Right ventricle myocardium inferior (tissue), 1 donor: ENCODE data around the gene RPS14. TPM values are rescaled to one million over a fixed set of nuclear protein-coding genes. Genes with fewer than 3 reads are reported as not detected.
A peak's percentile ranks its signal among the peaks of the same experiment; 100 is the strongest.

Experiments
- ATAC-seq: fragments of 200-7000 bp; cut with Tn5 transposase; one replicate; pipeline ENCODE4 v1.9.1; 2020; ENCODE audit warnings: mild to moderate bottlenecking, moderate library complexity
- DNase-seq: peaks from one replicate; pipeline ENCODE4 v3.0.0; 2021; ENCODE audit errors: missing footprints
- intact Hi-C: fragments of 100-400 bp; cut with DNase I; formaldehyde crosslinking; loops from one replicate; pipeline ENCODE4 v1.11.0; 2022
- long read RNA-seq: library from polyadenylated mRNA; unstranded; transcript quantifications from one replicate; pipeline ENCODE4 v2.0.0, GENCODE V29; 2021
- total RNA-seq: library from RNA; stranded (reverse); fragmentation: NEBNext Ultra II Directional; extraction: Animal tissue kit (Norgen Biotek cat#: 25700); gene quantifications from one replicate; pipeline ENCODE4 v1.2.1, GENCODE V29; 2021
- donor health status: DM: no; HTN: yes; CAD: no; lungs with severe emphysema.

RPS14 gene
- total RNA-seq = 1,267 TPM
- long read RNA-seq, transcript RPS14-205 (3 exons, 3,119 nt) = minor isoform, 10 of 426 reads
- long read RNA-seq, transcript RPS14-203 (5 exons, 569 nt) = major isoform, 391 of 426 reads
- long read RNA-seq, partial matches to known transcripts = 18 of 426 reads
- long read RNA-seq, other reads (novel, unspliced or antisense) = 3 of 426 reads

DNA sequence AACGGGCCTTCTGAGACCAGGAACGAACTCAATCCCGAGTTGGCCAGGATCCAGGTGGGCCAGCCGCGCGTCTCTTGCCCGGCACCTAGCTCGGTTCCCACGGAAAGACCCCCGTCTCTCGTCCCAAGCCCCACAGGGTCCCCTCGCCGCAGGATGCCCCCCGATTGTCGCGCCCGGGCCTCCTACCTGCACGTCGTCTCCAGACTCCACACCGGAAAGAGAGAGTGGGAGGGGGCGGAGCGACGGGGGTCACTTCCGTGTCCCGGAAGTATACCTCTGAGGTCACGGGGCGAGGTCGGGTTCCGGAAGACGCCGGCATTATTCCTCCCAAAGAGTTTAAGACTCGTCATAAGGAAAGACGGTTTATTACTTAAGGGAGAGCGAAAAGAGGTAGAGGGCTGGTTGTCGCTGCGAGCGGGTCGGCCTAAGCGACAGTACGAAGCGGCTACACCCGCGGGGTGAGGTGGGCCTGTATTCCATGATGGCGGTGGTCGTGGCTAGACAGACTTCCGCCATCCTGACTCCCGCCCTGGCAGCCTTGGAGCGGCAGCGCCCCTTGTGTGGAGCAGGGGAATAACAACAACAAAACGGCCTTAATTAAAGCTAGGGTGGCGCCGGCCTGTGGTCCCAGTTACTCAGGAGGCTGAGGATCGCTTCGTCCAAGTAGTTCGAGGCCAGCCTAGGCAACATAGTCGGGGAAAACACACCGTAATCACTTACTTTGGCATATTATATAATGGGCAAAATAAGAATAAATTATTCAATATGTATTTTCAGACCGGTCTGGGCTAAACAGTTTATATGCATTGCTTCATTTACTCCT, at the start of gene RPS14:
RPS14 (minus strand) TSS at position 223 of the 823 bp plus-strand sequence. CDS start 2,006 bp downstream, outside the sequence.
- DNase-seq = peak; percentile 96
- intact Hi-C loops = loop anchor here (10.0 kb wide), 1 partner anchor 205 kb away; no protein-coding TSS in a partner anchor
- ATAC-seq = peak; percentile 98

DNA sequence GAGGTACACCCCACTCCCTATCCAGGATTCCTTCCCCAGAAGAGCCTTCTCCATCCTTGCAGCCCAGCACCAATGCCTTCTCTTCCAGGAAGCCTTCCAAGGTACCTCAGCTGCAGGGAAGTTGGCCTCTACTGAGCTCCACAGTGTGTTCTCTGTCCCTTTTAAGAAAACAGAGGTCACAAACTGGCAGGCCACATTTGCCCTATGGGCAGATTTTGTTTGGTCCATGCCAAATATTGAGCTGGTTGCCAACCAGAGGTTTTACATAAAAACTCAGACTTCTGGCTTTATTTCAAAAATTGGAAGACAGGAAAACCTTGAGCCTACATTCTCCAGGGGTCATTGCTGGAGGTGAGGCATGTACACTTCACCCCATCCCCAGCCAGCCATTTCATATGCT, 49.4 kb upstream of the RPS14 start:
- DNase-seq (no peak), ATAC-seq (no peak)
- intact Hi-C loops = loop anchor here (1.0 kb wide), 1 partner anchor 10 kb away; no protein-coding TSS in a partner anchor

- DNase-seq (no peak), ATAC-seq (no peak)
- intact Hi-C loops = loop anchor here (1.0 kb wide), 1 partner anchor 9 kb away; no protein-coding TSS in a partner anchor
Observed at GRCh38 chr5:150498501-150498900, 49.0 kb upstream of the RPS14 start.

- no peak for ATAC-seq
- intact Hi-C loops = loop anchor here (1.0 kb wide), 1 partner anchor 9 kb away; no protein-coding TSS in a partner anchor
- DNase-seq = no peak
Observed at GRCh38 chr5:150497989-150498317, 48.4 kb upstream of the RPS14 start.

DNA sequence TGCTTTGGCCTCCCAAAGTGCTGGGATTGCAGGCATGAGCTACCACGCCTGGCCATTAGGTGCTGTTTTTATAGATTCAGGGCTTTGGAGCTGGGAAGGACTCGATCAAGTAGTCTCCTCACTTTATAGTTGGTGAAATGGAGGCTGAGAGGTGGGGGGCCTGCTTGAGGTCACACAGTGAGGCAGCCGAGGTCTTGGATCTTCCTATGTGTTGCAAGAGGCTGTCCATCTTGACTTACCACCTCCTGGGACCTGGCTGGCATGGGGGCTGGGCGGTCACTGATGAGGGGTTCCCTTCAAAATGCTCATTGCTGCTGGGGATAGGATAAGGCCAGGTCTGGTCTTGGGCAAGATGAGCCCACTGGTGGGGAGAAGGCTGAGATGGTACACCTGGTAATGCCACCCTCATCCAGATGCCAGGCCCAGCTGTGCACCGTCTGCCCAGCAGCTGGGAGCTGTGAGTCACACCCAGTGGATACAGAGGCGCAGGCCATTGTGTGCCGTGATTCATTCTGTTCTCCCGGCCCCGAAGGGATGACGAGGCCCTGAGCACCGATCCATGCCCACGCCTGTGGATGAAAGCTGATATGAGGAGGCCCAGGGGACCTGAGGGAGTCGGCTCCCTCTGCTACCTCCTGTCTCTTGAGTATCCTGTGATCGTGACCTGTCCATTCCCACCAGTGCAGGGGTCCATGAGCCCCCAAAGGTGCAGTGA, 47.9 kb upstream of the RPS14 start:
- intact Hi-C loops = no loop called here
- no peak for DNase-seq
- ATAC-seq = peak; percentile 47

DNA sequence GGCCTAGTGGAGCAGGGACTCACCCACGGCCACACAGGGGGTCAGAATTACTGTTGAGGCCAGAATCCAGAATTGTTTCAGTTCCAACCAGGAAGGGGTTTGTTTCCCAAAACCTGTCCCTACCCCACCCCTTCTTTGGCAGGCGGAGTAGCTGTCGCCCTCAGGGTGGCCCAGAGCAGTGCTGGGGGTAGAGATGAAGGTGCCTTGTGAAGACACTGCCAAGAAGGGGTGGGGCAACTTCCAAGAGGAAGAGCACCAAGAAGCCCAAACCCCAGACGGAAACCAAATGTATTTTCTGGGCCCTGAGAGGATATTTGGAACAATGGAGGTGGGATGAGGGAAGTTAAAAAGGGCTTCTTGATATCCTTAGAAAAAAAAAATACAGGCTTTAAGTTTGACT, 47.0 kb upstream of the RPS14 start:
- intact Hi-C loops = no loop called here
- ATAC-seq = no peak
- DNase-seq = no peak

GRCh38 chr5:150496098-150496497, 46.6 kb upstream of the RPS14 start:
- DNase-seq (no peak), ATAC-seq (no peak)
- intact Hi-C loops = no loop called here

DNA sequence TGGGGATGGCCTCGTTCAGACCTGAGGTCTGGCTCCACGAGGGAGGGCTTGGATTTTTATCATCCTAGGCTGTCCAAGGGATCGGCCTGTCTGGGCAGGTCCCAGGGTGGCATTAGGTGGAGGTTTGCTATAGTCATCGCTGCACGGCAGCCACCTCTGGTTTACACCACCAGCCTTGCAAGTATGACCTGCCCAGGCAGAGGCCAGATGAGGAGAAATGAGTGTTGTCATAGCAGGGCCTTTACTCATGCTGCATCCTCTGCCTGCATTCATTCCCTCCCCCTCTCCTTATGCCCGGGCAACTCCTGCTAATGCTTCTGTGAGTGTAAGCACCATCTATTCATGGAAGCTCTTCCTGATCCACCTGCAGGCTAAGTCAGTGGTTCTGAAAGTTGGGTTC, 43.1 kb upstream of the RPS14 start:
- ATAC-seq (no peak), DNase-seq (no peak)
- intact Hi-C loops = no loop called here

DNA sequence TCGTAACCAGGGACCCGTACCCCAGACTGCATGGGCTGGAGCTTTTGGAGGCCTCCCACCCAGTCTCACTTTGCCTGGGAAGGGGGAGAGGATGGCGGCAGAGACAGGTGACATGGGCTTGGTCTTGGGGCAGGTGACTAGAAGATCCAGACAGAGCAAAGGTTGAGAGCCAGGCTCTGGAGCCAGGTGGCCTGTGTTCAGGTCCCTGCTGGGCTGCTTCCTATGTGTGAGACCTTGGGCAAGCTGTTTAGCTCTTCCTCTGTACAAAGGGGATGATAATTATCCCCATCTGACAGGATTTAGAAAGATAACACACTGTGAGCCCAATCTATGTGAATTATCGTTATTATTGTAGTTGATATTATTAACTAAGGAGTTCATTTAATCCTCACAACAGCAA, 42.3 kb upstream of the RPS14 start:
- ATAC-seq (no peak), DNase-seq (no peak)
- intact Hi-C loops = no loop called here

GRCh38 chr5:150490754-150491153, 41.2 kb upstream of the RPS14 start:
- intact Hi-C loops = no loop called here
- ATAC-seq (no peak), DNase-seq (no peak)

DNA sequence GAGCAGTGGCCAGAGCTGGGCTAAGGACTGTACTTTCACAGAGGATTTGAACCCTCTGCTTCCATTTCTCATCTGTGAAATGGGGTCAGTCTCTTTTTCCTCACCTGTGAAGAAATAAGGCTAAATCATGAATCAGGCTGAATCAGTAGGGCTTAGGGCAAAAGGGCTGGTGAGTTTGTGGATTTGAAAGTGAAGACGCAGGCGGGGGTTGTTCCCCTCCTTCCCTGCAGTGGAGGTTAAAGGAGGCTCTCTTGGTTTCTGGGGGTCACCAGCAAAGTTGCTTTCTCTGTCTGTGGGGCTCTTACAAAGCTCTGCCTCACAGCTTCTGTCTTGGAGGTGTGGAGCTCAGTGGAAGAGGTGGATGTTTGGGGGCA, 40.7 kb upstream of the RPS14 start:
- DNase-seq = no peak
- intact Hi-C loops = no loop called here

DNA sequence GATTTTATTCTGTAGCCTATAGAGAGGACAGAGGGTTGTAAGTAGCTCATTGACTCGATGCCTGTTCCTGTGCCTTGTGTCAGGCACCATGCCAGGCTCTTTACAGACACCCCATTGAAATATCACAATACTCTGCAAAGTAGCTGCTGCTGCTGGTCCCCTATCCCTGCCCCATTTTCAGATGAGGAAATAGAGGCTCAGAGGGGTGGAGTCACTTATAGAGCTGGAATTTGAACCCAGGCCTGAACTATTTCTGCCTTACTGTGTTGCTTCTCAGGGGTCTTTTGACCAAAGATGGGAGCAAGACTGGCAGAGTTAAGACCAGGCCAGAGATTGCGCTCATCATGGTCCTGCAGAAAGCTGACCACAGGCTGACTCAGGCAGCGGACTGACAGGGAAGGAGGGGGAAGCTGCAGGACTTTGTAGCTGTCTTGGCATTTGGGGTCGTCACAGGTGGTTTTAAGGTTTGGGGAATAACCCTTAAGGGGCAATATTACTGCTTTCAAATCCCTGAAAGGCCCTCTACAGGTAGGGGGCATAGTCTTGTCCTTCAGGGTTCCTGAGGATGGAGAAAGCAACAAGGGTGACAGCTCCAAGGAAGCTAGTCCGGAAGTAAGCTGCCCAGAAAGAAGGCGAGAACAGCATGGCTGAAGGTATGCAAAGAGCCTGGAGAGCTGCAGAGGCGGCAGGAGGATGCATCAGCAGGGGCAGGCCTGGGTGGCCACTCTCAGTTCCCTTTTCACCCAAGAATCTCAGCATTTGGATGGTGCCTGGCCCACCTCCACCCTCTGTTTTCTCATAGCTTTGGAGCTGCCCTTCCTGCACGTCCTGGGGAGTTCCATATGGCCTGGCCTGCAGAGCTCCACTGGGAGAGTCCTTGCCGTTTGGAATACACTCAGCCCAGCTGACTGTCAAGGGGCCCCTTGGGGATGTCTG, 40.1 kb upstream of the RPS14 start:
- DNase-seq (no peak), ATAC-seq (no peak)
- intact Hi-C loops = loop anchor here (1.0 to 2.0 kb wide), 2 partner anchors 9 to 13 kb away; no protein-coding TSS in a partner anchor

More for the DNA sequence above, 40.7 kb upstream of the RPS14 start:
- no peak for ATAC-seq

DNA sequence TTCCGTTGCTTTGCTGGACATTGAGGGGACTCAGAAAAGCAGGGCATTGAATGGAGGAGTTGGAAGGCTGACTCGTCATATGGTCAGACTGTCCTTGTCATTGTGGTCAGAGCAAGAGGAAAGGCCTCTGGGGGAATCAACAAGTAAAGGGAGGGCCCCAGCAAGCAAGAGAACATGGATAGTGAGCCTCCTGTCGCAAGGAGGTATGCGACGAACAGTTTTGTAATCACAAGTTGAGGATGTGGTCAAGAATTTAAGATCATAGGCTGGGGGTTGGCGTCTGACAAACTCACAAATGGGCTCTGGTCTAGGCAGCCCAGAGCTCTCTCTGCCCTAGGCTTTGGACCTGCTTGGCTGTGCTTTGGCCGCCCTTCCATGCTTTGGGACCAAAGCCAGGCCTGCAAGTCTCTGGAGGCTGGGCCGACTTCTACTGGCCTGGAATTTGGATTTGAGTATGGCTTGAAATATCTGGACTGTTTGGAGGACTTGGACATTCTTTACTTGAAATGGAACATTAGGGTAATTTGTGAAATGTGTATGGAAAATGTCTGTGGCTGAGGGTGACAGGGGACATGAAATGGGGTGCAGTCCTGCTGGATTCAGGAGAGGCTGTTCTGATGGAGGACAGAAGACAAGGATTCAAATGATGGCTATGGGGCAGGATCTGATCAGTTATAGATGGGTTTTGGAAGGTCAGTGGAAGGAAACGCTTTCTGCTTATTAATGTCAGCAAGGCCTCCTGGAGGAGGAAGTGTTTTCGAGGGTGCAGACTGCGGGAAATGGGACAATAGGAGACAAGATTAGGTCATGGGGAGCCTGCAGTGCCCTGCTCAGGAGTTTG, 39.2 kb upstream of the RPS14 start:
- ATAC-seq (peak; percentile 71), DNase-seq (peak; percentile 84)
- intact Hi-C loops = loop anchor here (1.0 to 2.0 kb wide), 2 partner anchors 10 to 14 kb away; no protein-coding TSS in a partner anchor

DNA sequence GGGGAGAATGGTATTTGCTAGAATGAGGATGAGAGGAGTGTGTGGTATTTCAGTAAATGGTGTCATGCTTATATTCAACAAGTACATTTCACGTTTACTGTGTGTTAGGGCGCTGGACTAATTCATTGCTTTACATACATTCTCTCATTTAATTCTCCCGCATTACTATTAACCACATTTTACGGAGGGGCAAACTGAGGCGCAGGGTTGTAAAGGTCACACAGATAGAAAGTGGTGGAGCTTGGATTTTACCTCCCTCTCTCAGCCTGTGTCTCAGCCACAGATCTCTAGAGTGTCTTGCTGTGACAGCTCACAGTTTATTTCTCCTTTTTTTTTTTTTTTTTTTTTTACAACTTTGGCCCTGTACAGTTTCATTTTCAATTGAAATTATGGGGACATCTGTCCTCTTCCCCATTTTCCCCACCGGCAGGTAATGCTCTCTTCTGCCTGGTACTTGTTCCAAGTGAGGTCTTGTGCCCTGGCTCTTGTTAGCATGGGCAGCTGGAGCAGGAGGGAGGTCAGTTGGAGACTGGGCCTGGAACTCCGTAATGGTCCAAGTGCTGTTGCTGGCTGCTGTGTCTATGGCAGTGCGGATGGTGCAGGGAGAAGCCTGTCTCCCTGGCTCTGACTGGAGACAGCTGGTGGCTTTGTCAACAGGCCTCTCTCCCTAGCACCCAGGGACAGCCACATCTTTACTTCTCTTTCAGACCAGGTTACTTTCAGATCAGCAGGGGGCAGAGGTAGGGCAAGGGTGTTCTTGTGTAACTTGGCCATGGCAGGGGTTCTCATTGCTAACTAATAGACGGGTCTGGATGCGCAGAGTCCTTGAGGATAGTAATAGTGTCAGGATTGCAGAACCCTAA, 37.9 kb upstream of the RPS14 start:
- DNase-seq (no peak), ATAC-seq (peak; percentile 48)

DNA sequence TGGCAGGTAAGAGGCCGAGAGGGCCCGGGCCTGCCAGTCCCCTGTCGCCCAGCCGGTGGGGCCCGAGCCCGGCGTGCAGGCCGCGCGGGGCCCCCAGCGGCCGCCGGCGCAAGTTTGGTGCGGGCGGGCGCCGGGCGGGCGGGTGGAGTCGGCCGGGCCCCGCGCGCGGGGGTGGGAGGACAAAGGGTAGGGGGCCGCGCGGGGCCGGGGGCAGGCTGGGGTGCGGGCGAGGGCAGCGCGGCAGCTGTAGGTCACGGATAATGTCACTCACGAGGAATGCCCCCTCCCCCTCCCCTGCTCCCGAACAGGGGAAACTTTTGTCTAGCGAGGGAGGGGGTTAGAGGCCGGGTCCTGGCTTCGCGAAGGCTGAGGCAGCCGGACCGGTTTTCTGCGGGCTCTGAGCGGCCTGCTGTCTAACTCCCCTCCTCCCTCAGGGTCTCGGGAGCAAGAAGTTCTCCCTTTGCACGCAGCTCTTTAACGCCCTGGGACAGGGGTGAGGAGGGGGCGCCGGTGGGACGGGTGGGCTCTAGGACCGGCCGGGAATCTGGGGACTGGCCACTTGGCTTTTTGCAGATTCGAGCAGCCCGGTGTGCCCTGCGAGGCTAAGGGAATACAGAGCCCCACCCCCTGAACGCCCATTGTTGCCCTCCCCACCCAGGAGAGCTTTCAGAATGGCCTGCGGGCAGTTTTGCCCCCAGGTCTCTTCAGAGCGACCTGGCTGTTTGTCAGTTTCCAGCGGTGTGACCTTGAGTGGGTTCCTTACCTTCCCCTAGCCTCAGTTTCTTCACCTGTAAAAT, 37.1 kb upstream of the RPS14 start:
- intact Hi-C loops = loop anchor here (2.0 kb wide), 2 partner anchors 22 to 58 kb away; no protein-coding TSS in a partner anchor
- DNase-seq = peak; percentile 74
- ATAC-seq = peak; percentile 11

More for the DNA sequence above, 37.9 kb upstream of the RPS14 start:
- intact Hi-C loops = loop anchor here (2.0 kb wide), 3 partner anchors 15 to 57 kb away; no protein-coding TSS in a partner anchor
